MM.1S (cell line): Measurements from ENCODE around the gene MAP4K3.

Experiments used
- DNase-seq: peaks from one replicate; pipeline ENCODE4 v3.0.0-alpha.2; 2015
- H2AFZ ChIP-seq: fragments of 300-600 bp; sonication (generic); 2 replicates; pipeline ENCODE4 v1.6.0; 2016; ENCODE audit warnings: antibody characterized with exemption, low read length
- H3F3A ChIP-seq: fragments of 300-600 bp; sonication (generic); 2 replicates; pipeline ENCODE4 v1.6.1; 2016; ENCODE audit warnings: mild to moderate bottlenecking, antibody characterized with exemption, low read length, moderate library complexity, mixed read lengths; ENCODE audit not compliant: insufficient read depth
- H3K27ac ChIP-seq: fragments of 300-600 bp; sonication (generic); 2 replicates; pipeline ENCODE4 v1.5.1; 2016; ENCODE audit warnings: mild to moderate bottlenecking, low read length
- H3K27me3 ChIP-seq: fragments of 300-600 bp; sonication (generic); replicated peaks from 2 replicates; pipeline ENCODE4 v1.6.0; 2016; ENCODE audit warnings: low read length; ENCODE audit not compliant: insufficient read depth
- H3K36me3 ChIP-seq: fragments of 300-600 bp; sonication (generic); replicated peaks from 2 replicates; pipeline ENCODE4 v1.6.1; 2016; ENCODE audit warnings: mild to moderate bottlenecking, low read length, mixed read lengths; ENCODE audit not compliant: insufficient read depth
- H3K4me1 ChIP-seq: fragments of 300-600 bp; sonication (generic); 2 replicates; pipeline ENCODE4 v1.6.1; 2016; ENCODE audit warnings: low read length, mixed read lengths
- H3K4me2 ChIP-seq: fragments of 300-600 bp; sonication (generic); 2 replicates; pipeline ENCODE4 v1.6.0; 2016; ENCODE audit warnings: low read depth, low read length
- H3K4me3 ChIP-seq: fragments of 300-600 bp; sonication (generic); 2 replicates; pipeline ENCODE4 v1.5.1; 2016; ENCODE audit warnings: low read length, mixed read lengths
- H3K79me2 ChIP-seq: fragments of 300-600 bp; sonication (generic); 2 replicates; pipeline ENCODE4 v1.6.1; 2016; ENCODE audit warnings: mixed run types, low read length, mixed read lengths
- H3K9ac ChIP-seq: fragments of 300-600 bp; sonication (generic); 2 replicates; pipeline ENCODE4 v1.6.1; 2016; ENCODE audit warnings: low read length, mixed read lengths
- H3K9me2 ChIP-seq: fragments of 300-600 bp; sonication (generic); replicated peaks from 2 replicates; pipeline ENCODE4 v1.6.1; 2016; ENCODE audit warnings: mild to moderate bottlenecking, low read length, mixed read lengths; ENCODE audit not compliant: insufficient read depth
- H3K9me3 ChIP-seq: fragments of 300-600 bp; sonication (generic); replicated peaks from 2 replicates; pipeline ENCODE4 v1.6.1; 2016; ENCODE audit warnings: mild to moderate bottlenecking, low read length, mixed read lengths; ENCODE audit not compliant: insufficient read depth
- H4K20me1 ChIP-seq: fragments of 300-600 bp; sonication (generic); 2 replicates; pipeline ENCODE4 v1.6.1; 2016; ENCODE audit warnings: mild to moderate bottlenecking, low read length, moderate library complexity, mixed read lengths; ENCODE audit not compliant: insufficient read depth
- CTCF ChIP-seq: fragments of 300-600 bp; sonication (generic); IDR thresholded peaks from 2 replicates; pipeline ENCODE4 v1.5.1; 2016; ENCODE audit warnings: antibody characterized with exemption, low read length, mixed read lengths
- EZH2 ChIP-seq: fragments of 300-600 bp; sonication (generic); optimal IDR thresholded peaks from 2 replicates; pipeline ENCODE3; 2017; ENCODE audit warnings: low read depth, mild to moderate bottlenecking, antibody characterized with exemption, low read length, mixed read lengths
- EZH2phosphoT487 ChIP-seq: fragments of 300-600 bp; sonication (generic); IDR thresholded peaks from 2 replicates; pipeline ENCODE4 v1.6.1; 2018; ENCODE audit warnings: antibody characterized with exemption, low read length

The MAP4K3 gene

GRCh38 chr2:39375917-39376316, 61.2 kb downstream of the MAP4K3 start:
- no peak for TF ChIP-seq EZH2phosphoT487
- TF ChIP-seq CTCF, result no peak
- no peak for TF ChIP-seq EZH2
- H3K9me3 ChIP-seq, result no peaks in the 10 kb centered on the region
- no peaks in the 10 kb centered on the region for H3K36me3 ChIP-seq
- H3K79me2 ChIP-seq, result peaks cover 45% of the 10 kb centered on the region
- H3F3A ChIP-seq, result 0 out of 2 replicates have a peak, but pooled peaks cover under 1% of the 10 kb centered on the region
- H3K9ac ChIP-seq, result no peak overlapping the region
- no peak overlapping the region for H3K4me3 ChIP-seq
- DNase-seq, result no peak
- no peak overlapping the region for H3K27ac ChIP-seq
- no peak overlapping the region for H3K4me2 ChIP-seq
- H3K9me2 ChIP-seq, result no peaks in the 10 kb centered on the region
- no peaks in the 10 kb centered on the region for H4K20me1 ChIP-seq
- peaks cover 22% of the 10 kb centered on the region for H3K4me1 ChIP-seq
- no peak overlapping the region for H2AFZ ChIP-seq
- no peaks in the 10 kb centered on the region for H3K27me3 ChIP-seq

- Histone ChIP-seq H3K27me3 (no peaks in the 10 kb centered on the region), H3K4me3 (no peak overlapping the region), H3K27ac (no peak overlapping the region), H3F3A (no peaks in the 10 kb centered on the region), H3K79me2 (peaks cover 27% of the 10 kb centered on the region), H3K9ac (no peak overlapping the region), H3K4me1 (peaks cover 11% of the 10 kb centered on the region), H3K9me3 (no peaks in the 10 kb centered on the region), H4K20me1 (no peaks in the 10 kb centered on the region), H3K9me2 (no peaks in the 10 kb centered on the region), H3K4me2 (no peak overlapping the region), H2AFZ (no peak overlapping the region), H3K36me3 (no peaks in the 10 kb centered on the region)
- no peak for DNase-seq
- TF ChIP-seq EZH2phosphoT487 (no peak), EZH2 (no peak), CTCF (no peak)
Observed at GRCh38 chr2:39373181-39373802, 63.8 kb downstream of the MAP4K3 start.

- no peaks in the 10 kb centered on the region for H3K4me1 ChIP-seq
- no peak overlapping the region for H2AFZ ChIP-seq
- no peaks in the 10 kb centered on the region for H3K36me3 ChIP-seq
- H3K9ac ChIP-seq, result no peak overlapping the region
- no peak for DNase-seq
- H3K9me2 ChIP-seq, result no peaks in the 10 kb centered on the region
- no peaks in the 10 kb centered on the region for H3F3A ChIP-seq
- H3K9me3 ChIP-seq, result no peaks in the 10 kb centered on the region
- H3K4me2 ChIP-seq, result no peak overlapping the region
- TF ChIP-seq EZH2phosphoT487 (no peak), CTCF (no peak), EZH2 (no peak)
- H3K27me3 ChIP-seq, result no peaks in the 10 kb centered on the region
- no peak overlapping the region for H3K4me3 ChIP-seq
- no peak overlapping the region for H3K27ac ChIP-seq
- no peaks in the 10 kb centered on the region for H4K20me1 ChIP-seq
- H3K79me2 ChIP-seq, result peaks cover 30% of the 10 kb centered on the region
Observed at GRCh38 chr2:39370101-39370500, 67.0 kb downstream of the MAP4K3 start.
